GM12891 (cell line): Measurements from ENCODE around the gene TMEM178B.
A peak's percentile ranks its signal among the peaks of the same experiment; 100 is the strongest.
"Not testable (repeated sequence)": the region's sequence is repeated elsewhere in the genome, so short reads cannot be mapped to it uniquely, and the experiment has no call there.

Source experiments
- DNase-seq: peaks from one replicate; pipeline ENCODE4 v3.0.0; 2011; ENCODE audit warnings: low spot score; ENCODE audit not compliant: insufficient read length
- FAIRE-seq: peaks from 2 replicates; lab custom pipeline; 2011; peaks lifted over from hg19 to GRCh38; lab: Jason Lieb, UNC
- PAX5 ChIP-seq: IDR thresholded peaks from 2 replicates; pipeline ENCODE4 v1.6.1; 2011; ENCODE audit warnings: low read length, moderate library complexity, mild to moderate bottlenecking; ENCODE audit not compliant: insufficient read depth, severe bottlenecking
- POLR2A ChIP-seq: IDR thresholded peaks from 2 replicates; pipeline ENCODE4 v1.6.1; 2011; ENCODE audit warnings: low read depth, low read length, control low read depth
- POLR2AphosphoS5 ChIP-seq: IDR thresholded peaks from 2 replicates; pipeline ENCODE4 v1.6.1; 2011; ENCODE audit warnings: low read depth, low read length, control low read depth
- POU2F2 ChIP-seq: IDR thresholded peaks from 2 replicates; pipeline ENCODE4 v1.6.1; 2011; ENCODE audit warnings: low read depth, mild to moderate bottlenecking, control low read depth, low read length, moderate library complexity
- SPI1 ChIP-seq: IDR thresholded peaks from 2 replicates; pipeline ENCODE4 v1.6.1; 2011; ENCODE audit warnings: low read depth, low read length, control low read depth
- TAF1 ChIP-seq: IDR thresholded peaks from 2 replicates; pipeline ENCODE4 v1.6.1; 2011; ENCODE audit warnings: low read depth, low read length, control low read depth

TMEM178B gene

GRCh38 chr7:141178486-141179135 is 104.7 kb downstream of the TMEM178B start:
- DNase-seq (no peak), FAIRE-seq (no peak)
- TF ChIP-seq POU2F2: no peak
- no peak for TF ChIP-seq SPI1
- no peak for TF ChIP-seq POLR2AphosphoS5
- TF ChIP-seq POLR2A: no peak
- TF ChIP-seq PAX5: no peak
- TF ChIP-seq TAF1: no peak

GRCh38 chr7:141181812-141182211 is 107.9 kb downstream of the TMEM178B start:
- no peak for FAIRE-seq
- DNase-seq: no peak
- no peak for TF ChIP-seq TAF1
- TF ChIP-seq POU2F2: no peak
- TF ChIP-seq SPI1: no peak
- no peak for TF ChIP-seq POLR2AphosphoS5
- TF ChIP-seq POLR2A: no peak
- no peak for TF ChIP-seq PAX5

GRCh38 chr7:141184532-141185190 is 110.8 kb downstream of the TMEM178B start:
- FAIRE-seq (no peak), DNase-seq (no peak)
- no peak for TF ChIP-seq POLR2A
- no peak for TF ChIP-seq POU2F2

- no peak for FAIRE-seq
- no peak for DNase-seq
- TF ChIP-seq PAX5 (no peak), SPI1 (no peak), TAF1 (no peak), POU2F2 (no peak), POLR2A (no peak), POLR2AphosphoS5 (no peak)
Measured at GRCh38 chr7:141185369-141185967, 111.6 kb downstream of the TMEM178B start.

- no peak for FAIRE-seq
- TF ChIP-seq POU2F2 (no peak), TAF1 (no peak), POLR2AphosphoS5 (no peak), POLR2A (no peak), SPI1 (no peak), PAX5 (no peak)
- DNase-seq: no peak
Measured at GRCh38 chr7:141189231-141189630, 115.4 kb downstream of the TMEM178B start.

GRCh38 chr7:141190495-141190894 is 116.6 kb downstream of the TMEM178B start:
- DNase-seq (no peak), FAIRE-seq (no peak)
- TF ChIP-seq TAF1: no peak
- no peak for TF ChIP-seq PAX5
- TF ChIP-seq POLR2A: no peak
- no peak for TF ChIP-seq SPI1
- TF ChIP-seq POU2F2: no peak
- no peak for TF ChIP-seq POLR2AphosphoS5

GRCh38 chr7:141191277-141191676 is 117.4 kb downstream of the TMEM178B start:
- TF ChIP-seq SPI1: no peak
- TF ChIP-seq POLR2AphosphoS5: no peak
- TF ChIP-seq TAF1: no peak
- no peak for TF ChIP-seq PAX5
- no peak for TF ChIP-seq POU2F2
- TF ChIP-seq POLR2A: no peak
- FAIRE-seq (no peak), DNase-seq (no peak)

GRCh38 chr7:141193066-141193465 is 119.2 kb downstream of the TMEM178B start:
- DNase-seq (no peak), FAIRE-seq (no peak)
- TF ChIP-seq POU2F2: no peak
- no peak for TF ChIP-seq PAX5
- TF ChIP-seq TAF1: no peak
- no peak for TF ChIP-seq SPI1
- TF ChIP-seq POLR2A: no peak
- no peak for TF ChIP-seq POLR2AphosphoS5

GRCh38 chr7:141195722-141196121 is 121.9 kb downstream of the TMEM178B start:
- TF ChIP-seq SPI1: peak; percentile 38
- not testable (repeated sequence) for FAIRE-seq, DNase-seq
